Thoracic aorta (tissue), 2 donors: ENCODE data around the gene MGA. TPM values are rescaled to one million over a fixed set of nuclear protein-coding genes. Genes with fewer than 3 reads are reported as not detected.

Source experiments
- ATAC-seq: fragments of 150-250 bp; one replicate; pipeline ENCODE4 v1.8.0; 2017; ENCODE audit warnings: low read depth; ENCODE audit not compliant: insufficient number of reproducible peaks, low FRiP score
- DNase-seq: peaks from one replicate; pipeline ENCODE4 v3.0.0-alpha.2; 2020; ENCODE audit warnings: low spot score
- H3K27ac ChIP-seq, 2 donors: fragments of 200-600 bp; sonication (generic); 1 replicate in 1 of 2; 2 replicates in 1 of 2; pipeline ENCODE4 v1.5.1; 2016; ENCODE audit warnings: mild to moderate bottlenecking in 2 of 2, moderate library complexity in 2 of 2
- H3K27me3 ChIP-seq: fragments of 200-600 bp; sonication (generic); replicated peaks from 2 replicates; pipeline ENCODE4 v1.6.0; 2016; ENCODE audit warnings: mild to moderate bottlenecking; ENCODE audit not compliant: insufficient read depth
- H3K36me3 ChIP-seq: fragments of 200-600 bp; sonication (generic); one replicate; pipeline ENCODE4 v1.5.1; 2016
- H3K4me1 ChIP-seq, 2 donors: fragments of 200-600 bp; sonication (generic); 1 replicate in 1 of 2; 2 replicates in 1 of 2; pipeline versions ENCODE4 v1.5.1 to v1.6.0; 2016; ENCODE audit warnings: low read depth in 2 of 2, mild to moderate bottlenecking in 1 of 2; ENCODE audit not compliant: control insufficient read depth in 1 of 2
- H3K4me3 ChIP-seq: fragments of 200-600 bp; sonication (generic); 2 replicates; pipeline ENCODE4 v1.5.1; 2016; ENCODE audit warnings: mild to moderate bottlenecking
- H3K9me3 ChIP-seq: fragments of 200-600 bp; sonication (generic); 2 replicates; pipeline ENCODE4 v1.5.1; 2016
- total RNA-seq, 2 donors: library from RNA; depleted of rRNA; stranded (reverse); fragments of >200 nt; gene quantifications; one replicate each; pipeline versions ENCODE4 v1.1.0 to v1.2.3, GENCODE V29; 2016
- TF ChIP-seq, protein P1 (sequence below): fragments of 200-600 bp; sonication (generic); IDR thresholded peaks from one replicate; pipeline ENCODE4 v1.5.1; 2019; ENCODE audit warnings: antibody characterized with exemption

MGA gene
- total RNA-seq, 2 donors from 2014 or later, result 32.5 to 57.2 TPM

DNA sequence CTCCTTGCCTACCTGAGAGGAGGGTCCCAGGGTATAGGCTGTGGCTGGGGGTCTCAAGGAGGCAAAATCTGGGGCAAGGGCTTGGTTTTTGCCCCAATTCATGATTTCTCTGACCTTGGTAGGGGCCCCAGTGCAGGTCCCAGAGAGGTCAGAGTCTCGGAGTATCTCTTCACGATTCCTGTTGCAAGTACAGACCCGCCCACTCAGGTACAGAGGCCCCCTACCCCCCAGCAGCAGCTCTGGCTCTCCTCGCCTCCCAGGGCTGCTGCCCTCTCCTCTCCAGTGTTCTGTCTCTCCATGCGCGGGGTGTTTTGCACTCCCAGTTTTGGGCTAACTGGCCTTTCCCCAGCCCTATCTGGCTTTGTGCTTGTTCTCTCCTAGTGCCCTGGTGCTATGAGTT, 162.3 kb downstream of the MGA start:
- Histone ChIP-seq H3K4me3 (no peak overlapping the region), H3K36me3 (peaks cover 55% of the 10 kb centered on the region), H3K27me3 (no peaks in the 10 kb centered on the region), H3K27ac (no peak overlapping the region), H3K9me3 (no peaks in the 10 kb centered on the region), H3K4me1 (peaks cover 0 to 4% of the 10 kb centered on the region in 2 donors)
- TF ChIP-seq, protein P1, sequence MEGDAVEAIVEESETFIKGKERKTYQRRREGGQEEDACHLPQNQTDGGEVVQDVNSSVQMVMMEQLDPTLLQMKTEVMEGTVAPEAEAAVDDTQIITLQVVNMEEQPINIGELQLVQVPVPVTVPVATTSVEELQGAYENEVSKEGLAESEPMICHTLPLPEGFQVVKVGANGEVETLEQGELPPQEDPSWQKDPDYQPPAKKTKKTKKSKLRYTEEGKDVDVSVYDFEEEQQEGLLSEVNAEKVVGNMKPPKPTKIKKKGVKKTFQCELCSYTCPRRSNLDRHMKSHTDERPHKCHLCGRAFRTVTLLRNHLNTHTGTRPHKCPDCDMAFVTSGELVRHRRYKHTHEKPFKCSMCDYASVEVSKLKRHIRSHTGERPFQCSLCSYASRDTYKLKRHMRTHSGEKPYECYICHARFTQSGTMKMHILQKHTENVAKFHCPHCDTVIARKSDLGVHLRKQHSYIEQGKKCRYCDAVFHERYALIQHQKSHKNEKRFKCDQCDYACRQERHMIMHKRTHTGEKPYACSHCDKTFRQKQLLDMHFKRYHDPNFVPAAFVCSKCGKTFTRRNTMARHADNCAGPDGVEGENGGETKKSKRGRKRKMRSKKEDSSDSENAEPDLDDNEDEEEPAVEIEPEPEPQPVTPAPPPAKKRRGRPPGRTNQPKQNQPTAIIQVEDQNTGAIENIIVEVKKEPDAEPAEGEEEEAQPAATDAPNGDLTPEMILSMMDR, result no peak
- ATAC-seq (no peak), DNase-seq (no peak)

Other genes starting within 250 kb of the MGA start
- gene RTF1, start 243.3 kb upstream of the MGA start, total RNA-seq, result 10 to 100 TPM; 20.0 to 49.5 TPM
- gene ITPKA, start 166.5 kb upstream of the MGA start, total RNA-seq, result 1 to 10 TPM in 1 of 2 donors, not detected in 1; 4.4 TPM
- under 1 TPM; 0.35 to 0.81 TPM for gene LTK, start 146.6 kb upstream of the MGA start, total RNA-seq
- gene RPAP1, start 116.1 kb upstream of the MGA start, total RNA-seq, result 10 to 100 TPM; 14.7 to 19.2 TPM
- gene TYRO3, start 101.2 kb upstream of the MGA start, total RNA-seq, result 1 to 10 TPM; 5.4 to 8.8 TPM
- gene MAPKBP1, start 114.1 kb downstream of the MGA start, total RNA-seq, result 10 to 100 TPM; 35.8 to 37.0 TPM
- 10 to 100 TPM in 1 of 2 donors, 1 to 10 TPM in 1; 1.1 to 11.3 TPM for gene JMJD7, start 167.7 kb downstream of the MGA start, total RNA-seq
- 1 to 10 TPM; 1.9 to 4.0 TPM for gene PLA2G4B, start 178.4 kb downstream of the MGA start, total RNA-seq
- gene SPTBN5, start 233.6 kb downstream of the MGA start, total RNA-seq, result 1 to 10 TPM; 1.3 to 3.9 TPM